ENCODE measurements around the gene LPAR1. TPM values are rescaled to one million over a fixed set of nuclear protein-coding genes. Genes with fewer than 3 reads are reported as not detected.

LPAR1 gene
- total RNA-seq, 1 experiment from 2014 or later: 11.0 TPM

DNA sequence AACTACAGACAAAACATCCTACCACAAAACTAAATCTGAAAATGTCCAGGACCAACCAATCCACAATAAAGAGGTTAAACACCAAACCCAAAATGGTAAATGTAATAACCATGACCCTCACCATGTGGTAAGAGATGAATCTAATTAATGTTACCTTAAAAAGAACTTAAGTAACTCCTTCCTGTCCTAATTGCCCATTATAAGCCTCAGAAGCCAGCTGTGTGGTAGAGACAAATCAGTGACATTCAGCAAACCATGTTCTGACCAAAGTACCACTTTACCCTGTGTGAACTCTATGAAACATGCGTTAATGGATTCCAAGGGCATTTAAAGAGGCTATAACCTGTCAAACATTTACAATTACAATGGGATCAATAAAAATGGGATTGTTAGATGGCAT, 25.0 kb downstream of the LPAR1 start:
- Histone ChIP-seq H3K9me3 (ENCODE audit: control insufficient read depth, insufficient read depth, low read depth, low read length) (no peaks in the 10 kb centered on the region), H3K27ac (ENCODE audit: low read length) (no peak overlapping the region), H3K36me3 (ENCODE audit: control insufficient read depth, insufficient read depth, low read length) (no peaks in the 10 kb centered on the region), H3K27me3 (ENCODE audit: control insufficient read depth, insufficient read depth, low read length) (no peaks in the 10 kb centered on the region), H3K4me3 (ENCODE audit: low read depth in 2 of 2, low read length in 2 of 2) (no peak overlapping the region), H3K4me1 (ENCODE audit: control insufficient read depth, insufficient read depth, low read length) (no peaks in the 10 kb centered on the region)
- DNase-seq (ENCODE audit: low read depth, low spot score) (no peak), ATAC-seq (no peak)
- ChIA-PET POLR2A (no interaction called here), CTCF (no interaction called here)
- TF ChIP-seq TCF7L2 (IDR thresholded peaks at IDR 0.05; ENCODE audit: low read depth, low read length): no peak
- no peak for TF ChIP-seq POLR2AphosphoS5 (IDR thresholded peaks at IDR 0.05; ENCODE audit: low read depth, low read length)
- TF ChIP-seq, protein P1, sequence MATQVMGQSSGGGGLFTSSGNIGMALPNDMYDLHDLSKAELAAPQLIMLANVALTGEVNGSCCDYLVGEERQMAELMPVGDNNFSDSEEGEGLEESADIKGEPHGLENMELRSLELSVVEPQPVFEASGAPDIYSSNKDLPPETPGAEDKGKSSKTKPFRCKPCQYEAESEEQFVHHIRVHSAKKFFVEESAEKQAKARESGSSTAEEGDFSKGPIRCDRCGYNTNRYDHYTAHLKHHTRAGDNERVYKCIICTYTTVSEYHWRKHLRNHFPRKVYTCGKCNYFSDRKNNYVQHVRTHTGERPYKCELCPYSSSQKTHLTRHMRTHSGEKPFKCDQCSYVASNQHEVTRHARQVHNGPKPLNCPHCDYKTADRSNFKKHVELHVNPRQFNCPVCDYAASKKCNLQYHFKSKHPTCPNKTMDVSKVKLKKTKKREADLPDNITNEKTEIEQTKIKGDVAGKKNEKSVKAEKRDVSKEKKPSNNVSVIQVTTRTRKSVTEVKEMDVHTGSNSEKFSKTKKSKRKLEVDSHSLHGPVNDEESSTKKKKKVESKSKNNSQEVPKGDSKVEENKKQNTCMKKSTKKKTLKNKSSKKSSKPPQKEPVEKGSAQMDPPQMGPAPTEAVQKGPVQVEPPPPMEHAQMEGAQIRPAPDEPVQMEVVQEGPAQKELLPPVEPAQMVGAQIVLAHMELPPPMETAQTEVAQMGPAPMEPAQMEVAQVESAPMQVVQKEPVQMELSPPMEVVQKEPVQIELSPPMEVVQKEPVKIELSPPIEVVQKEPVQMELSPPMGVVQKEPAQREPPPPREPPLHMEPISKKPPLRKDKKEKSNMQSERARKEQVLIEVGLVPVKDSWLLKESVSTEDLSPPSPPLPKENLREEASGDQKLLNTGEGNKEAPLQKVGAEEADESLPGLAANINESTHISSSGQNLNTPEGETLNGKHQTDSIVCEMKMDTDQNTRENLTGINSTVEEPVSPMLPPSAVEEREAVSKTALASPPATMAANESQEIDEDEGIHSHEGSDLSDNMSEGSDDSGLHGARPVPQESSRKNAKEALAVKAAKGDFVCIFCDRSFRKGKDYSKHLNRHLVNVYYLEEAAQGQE (IDR thresholded peaks at IDR 0.05; ENCODE audit: insufficient read depth in 1 of 2, low read depth in 2 of 2, low read length in 1 of 2): no peak
- no peak for TF ChIP-seq SIN3A (IDR thresholded peaks at IDR 0.05; ENCODE audit: borderline replicate concordance, insufficient read depth, low read depth, low read length)
- TF ChIP-seq, protein P2, sequence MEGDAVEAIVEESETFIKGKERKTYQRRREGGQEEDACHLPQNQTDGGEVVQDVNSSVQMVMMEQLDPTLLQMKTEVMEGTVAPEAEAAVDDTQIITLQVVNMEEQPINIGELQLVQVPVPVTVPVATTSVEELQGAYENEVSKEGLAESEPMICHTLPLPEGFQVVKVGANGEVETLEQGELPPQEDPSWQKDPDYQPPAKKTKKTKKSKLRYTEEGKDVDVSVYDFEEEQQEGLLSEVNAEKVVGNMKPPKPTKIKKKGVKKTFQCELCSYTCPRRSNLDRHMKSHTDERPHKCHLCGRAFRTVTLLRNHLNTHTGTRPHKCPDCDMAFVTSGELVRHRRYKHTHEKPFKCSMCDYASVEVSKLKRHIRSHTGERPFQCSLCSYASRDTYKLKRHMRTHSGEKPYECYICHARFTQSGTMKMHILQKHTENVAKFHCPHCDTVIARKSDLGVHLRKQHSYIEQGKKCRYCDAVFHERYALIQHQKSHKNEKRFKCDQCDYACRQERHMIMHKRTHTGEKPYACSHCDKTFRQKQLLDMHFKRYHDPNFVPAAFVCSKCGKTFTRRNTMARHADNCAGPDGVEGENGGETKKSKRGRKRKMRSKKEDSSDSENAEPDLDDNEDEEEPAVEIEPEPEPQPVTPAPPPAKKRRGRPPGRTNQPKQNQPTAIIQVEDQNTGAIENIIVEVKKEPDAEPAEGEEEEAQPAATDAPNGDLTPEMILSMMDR (IDR thresholded peaks at IDR 0.05): no peak
- BruUV-seq (replicated peaks): no TSS peak
- intact Hi-C loops (cut with micrococcal nuclease; ENCODE audit: unreplicated experiment) (no loop called here), in situ Hi-C loops (cut with HindIII; ENCODE audit: low pct_unique_long_range_greater_than_20kb, low sequenced_read_pairs) (no loop called here)

DNA sequence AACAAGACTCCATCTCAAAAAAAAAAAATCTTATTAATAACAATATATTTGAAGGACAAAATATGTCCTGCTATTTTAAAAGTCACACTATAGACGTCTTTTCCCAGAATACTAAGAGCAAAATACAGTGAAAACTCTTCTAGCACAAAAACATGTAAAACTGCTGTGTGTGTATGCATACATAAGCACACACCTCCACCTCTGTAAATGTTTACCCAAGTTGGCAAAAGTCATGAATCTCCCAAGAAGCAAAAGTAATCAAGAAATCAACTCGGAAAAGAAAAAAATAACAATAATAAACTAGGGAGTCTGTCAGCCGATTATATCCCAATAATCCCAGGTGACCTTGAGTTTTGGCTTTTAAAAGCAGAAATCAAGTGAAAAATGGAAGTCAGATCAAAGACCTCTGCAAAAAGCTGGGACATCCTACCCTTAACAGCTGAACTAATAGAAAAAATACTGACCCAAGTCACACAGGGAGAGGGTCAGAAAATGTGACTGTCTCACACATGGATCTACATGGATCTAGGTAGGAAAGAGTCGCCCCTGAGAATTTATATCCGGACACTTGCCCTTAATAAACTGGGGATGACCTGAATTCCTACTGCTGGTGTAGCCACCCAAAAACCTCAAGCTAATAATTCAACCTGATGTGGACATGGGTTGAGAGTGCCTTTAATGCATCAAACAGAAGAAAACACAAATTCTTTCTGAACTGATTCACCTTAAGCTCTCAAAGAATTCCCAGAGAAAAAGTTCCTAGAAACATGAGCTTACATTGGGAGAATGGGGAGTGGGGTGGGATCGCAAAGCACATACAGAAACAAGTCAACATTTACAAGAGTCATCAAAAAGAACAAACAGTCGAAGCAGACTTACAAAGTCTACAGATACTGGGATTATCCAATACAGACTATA, 29.9 kb downstream of the LPAR1 start:
- no peaks in the 10 kb centered on the region for H3K9me3 ChIP-seq (ENCODE audit: control insufficient read depth, insufficient read depth, low read depth, low read length)
- no peak overlapping the region for H3K4me3 ChIP-seq (ENCODE audit: low read depth in 2 of 2, low read length in 2 of 2)
- no peak overlapping the region for H3K27ac ChIP-seq (ENCODE audit: low read length)
- DNase-seq (ENCODE audit: low read depth, low spot score) (no peak), ATAC-seq (no peak)
- H3K36me3 ChIP-seq (ENCODE audit: control insufficient read depth, insufficient read depth, low read length): no peaks in the 10 kb centered on the region
- H3K27me3 ChIP-seq (ENCODE audit: control insufficient read depth, insufficient read depth, low read length): no peaks in the 10 kb centered on the region
- in situ Hi-C loops (cut with HindIII; ENCODE audit: low pct_unique_long_range_greater_than_20kb, low sequenced_read_pairs): no loop called here
- H3K4me1 ChIP-seq (ENCODE audit: control insufficient read depth, insufficient read depth, low read length): no peaks in the 10 kb centered on the region
- BruUV-seq (replicated peaks): no TSS peak
- CTCF ChIA-PET: no interaction called here
- POLR2A ChIA-PET: interaction anchor here (0.6 kb wide), 1 partner anchor 752 kb away, joined by 13 read pairs; the partner anchor contains the start of gene TXN
- TF ChIP-seq SIN3A (IDR thresholded peaks at IDR 0.05; ENCODE audit: borderline replicate concordance, insufficient read depth, low read depth, low read length) (no peak), POLR2AphosphoS5 (IDR thresholded peaks at IDR 0.05; ENCODE audit: low read depth, low read length) (no peak), TCF7L2 (IDR thresholded peaks at IDR 0.05; ENCODE audit: low read depth, low read length) (no peak)
- TF ChIP-seq, protein P2 (IDR thresholded peaks at IDR 0.05): no peak
- TF ChIP-seq, protein P1 (IDR thresholded peaks at IDR 0.05; ENCODE audit: insufficient read depth in 1 of 2, low read depth in 2 of 2, low read length in 1 of 2): no peak
- intact Hi-C loops (cut with micrococcal nuclease; ENCODE audit: unreplicated experiment): no loop called here

Measured in Panc1 (cell line).